Measurements from ENCODE around the gene ANKRD31.

- TF ChIP-seq CTCF (conservative IDR thresholded peaks at IDR 0.05; ENCODE audit: low read length): no peak
- TF ChIP-seq EZH2phosphoT487 (IDR thresholded peaks at IDR 0.05; ENCODE audit: borderline replicate concordance): no peak
Observed at GRCh38 chr5:75192804-75193203, 43.9 kb downstream of the ANKRD31 start.
